ENCODE data around the gene OR51B2. TPM values are rescaled to one million over a fixed set of nuclear protein-coding genes. Genes with fewer than 3 reads are reported as not detected.

Gene OR51B2
- polyA plus RNA-seq, 1 donor from 2014 or later = not detected

GRCh38 chr11:5310423-5310822, 13.7 kb downstream of the OR51B2 start:
- Histone ChIP-seq H3K9ac (ENCODE audit: low read length) (no peak overlapping the region), H3F3A (ENCODE audit: insufficient read depth, low read length, poor library complexity, severe bottlenecking) (no peaks in the 10 kb centered on the region), H3K27ac (ENCODE audit: low read length) (no peak overlapping the region), H2AFZ (ENCODE audit: low read depth, low read length) (no peak overlapping the region), H3K9me3 (ENCODE audit: low read length) (no peaks in the 10 kb centered on the region), H3K4me3 (ENCODE audit: low read length) (no peak overlapping the region), H3K27me3 (ENCODE audit: insufficient read depth, low read depth, low read length) (no peaks in the 10 kb centered on the region), H3K9me2 (ENCODE audit: insufficient read depth, low read length) (no peaks in the 10 kb centered on the region), H3K4me2 (ENCODE audit: low read length) (no peak overlapping the region), H3K79me2 (replicated peaks; ENCODE audit: insufficient read depth, low read length) (no peaks in the 10 kb centered on the region), H3K36me3 (ENCODE audit: insufficient read depth, low read length) (no peaks in the 10 kb centered on the region), H4K20me1 (ENCODE audit: insufficient read depth) (no peaks in the 10 kb centered on the region)
- no peak for TF ChIP-seq TAF1 (IDR thresholded peaks at IDR 0.05; ENCODE audit: low read depth)
- no peak for TF ChIP-seq SMC3 (conservative IDR thresholded peaks at IDR 0.05; ENCODE audit: poor library complexity)
- no peak for TF ChIP-seq POLR2AphosphoS5 (IDR thresholded peaks at IDR 0.05)
- no peak for TF ChIP-seq CTCF (IDR thresholded peaks at IDR 0.05; ENCODE audit: poor library complexity, severe bottlenecking)
- no peak for TF ChIP-seq RAD21 (conservative IDR thresholded peaks at IDR 0.05)
- no peak for TF ChIP-seq EZH2 (IDR thresholded peaks at IDR 0.05; ENCODE audit: borderline replicate concordance, insufficient read depth, low read length, poor library complexity, severe bottlenecking)
- no peak for TF ChIP-seq REST (IDR thresholded peaks at IDR 0.05; ENCODE audit: borderline replicate concordance)
- TF ChIP-seq EP300 (conservative IDR thresholded peaks at IDR 0.05; ENCODE audit: poor library complexity, severe bottlenecking) = no peak
- TF ChIP-seq MXI1 (conservative IDR thresholded peaks at IDR 0.05; ENCODE audit: poor library complexity, severe bottlenecking) = no peak

- Histone ChIP-seq H3F3A (ENCODE audit: insufficient read depth, low read length, poor library complexity, severe bottlenecking) (no peaks in the 10 kb centered on the region), H3K4me3 (ENCODE audit: low read length) (no peak overlapping the region), H3K36me3 (ENCODE audit: insufficient read depth, low read length) (no peaks in the 10 kb centered on the region), H3K27ac (ENCODE audit: low read length) (no peak overlapping the region), H2AFZ (ENCODE audit: low read depth, low read length) (no peak overlapping the region), H4K20me1 (ENCODE audit: insufficient read depth) (no peaks in the 10 kb centered on the region), H3K79me2 (replicated peaks; ENCODE audit: insufficient read depth, low read length) (no peaks in the 10 kb centered on the region), H3K9me3 (ENCODE audit: low read length) (no peaks in the 10 kb centered on the region), H3K27me3 (ENCODE audit: insufficient read depth, low read depth, low read length) (no peaks in the 10 kb centered on the region), H3K4me2 (ENCODE audit: low read length) (no peak overlapping the region), H3K9ac (ENCODE audit: low read length) (no peak overlapping the region), H3K9me2 (ENCODE audit: insufficient read depth, low read length) (no peaks in the 10 kb centered on the region)
- no peak for TF ChIP-seq RAD21 (conservative IDR thresholded peaks at IDR 0.05)
- TF ChIP-seq EP300 (conservative IDR thresholded peaks at IDR 0.05; ENCODE audit: poor library complexity, severe bottlenecking) = no peak
- TF ChIP-seq SMC3 (conservative IDR thresholded peaks at IDR 0.05; ENCODE audit: poor library complexity) = no peak
- TF ChIP-seq TAF1 (IDR thresholded peaks at IDR 0.05; ENCODE audit: low read depth) = no peak
- TF ChIP-seq MXI1 (conservative IDR thresholded peaks at IDR 0.05; ENCODE audit: poor library complexity, severe bottlenecking) = no peak
- no peak for TF ChIP-seq EZH2 (IDR thresholded peaks at IDR 0.05; ENCODE audit: borderline replicate concordance, insufficient read depth, low read length, poor library complexity, severe bottlenecking)
- TF ChIP-seq CTCF (IDR thresholded peaks at IDR 0.05; ENCODE audit: poor library complexity, severe bottlenecking) = no peak
- no peak for TF ChIP-seq REST (IDR thresholded peaks at IDR 0.05; ENCODE audit: borderline replicate concordance)
- no peak for TF ChIP-seq POLR2AphosphoS5 (IDR thresholded peaks at IDR 0.05)
Observed at GRCh38 chr11:5307256-5308019, 16.7 kb downstream of the OR51B2 start.
